NCI-H526 treated with DMSO at 0.1 percent for 48 hours (cell line): ENCODE data around the gene STK38.

ENCODE experiments used
- DNase-seq: peaks from one replicate; lab custom pipeline; 2025; lab: John Stamatoyannopoulos, UW

Gene STK38

DNA sequence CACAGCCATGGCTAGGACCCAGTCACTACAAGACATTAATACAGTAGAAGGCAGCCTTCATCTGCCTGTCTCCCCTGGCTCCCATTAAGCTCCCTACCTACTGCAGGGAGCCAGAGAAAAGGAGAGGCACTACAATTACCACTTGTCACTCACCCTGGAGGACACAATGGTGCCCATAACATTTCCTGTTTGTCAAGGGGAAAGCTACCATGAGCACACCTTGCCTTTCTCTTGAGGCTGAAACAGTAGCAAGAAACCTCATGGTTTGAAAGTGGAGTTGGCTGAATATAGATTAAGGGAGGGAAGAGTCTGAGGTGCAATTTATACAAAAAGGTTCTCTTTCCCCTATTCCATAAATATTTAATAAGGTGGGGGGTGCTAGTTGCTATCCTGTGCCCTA is 27.9 kb downstream of the STK38 start:
- no peak for DNase-seq

DNA sequence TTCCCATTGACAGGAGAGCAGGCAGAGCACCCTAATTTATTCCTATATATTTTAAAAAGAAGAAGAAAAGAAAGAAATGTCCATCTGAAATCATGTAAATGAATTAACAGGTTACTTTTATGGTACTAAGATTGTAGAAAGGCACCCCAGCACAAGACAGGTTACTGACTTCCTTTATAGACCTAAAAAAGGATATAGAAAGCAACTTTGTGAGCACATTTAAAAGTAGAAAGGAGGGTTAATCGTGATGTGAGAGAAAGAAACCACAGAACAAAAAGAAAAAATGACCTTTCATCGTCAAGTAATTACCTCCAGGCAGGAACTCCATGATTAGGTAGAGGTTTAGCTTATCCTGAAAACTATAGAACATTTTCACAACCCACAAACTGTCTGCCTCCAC is 29.9 kb downstream of the STK38 start:
- no peak for DNase-seq

DNA sequence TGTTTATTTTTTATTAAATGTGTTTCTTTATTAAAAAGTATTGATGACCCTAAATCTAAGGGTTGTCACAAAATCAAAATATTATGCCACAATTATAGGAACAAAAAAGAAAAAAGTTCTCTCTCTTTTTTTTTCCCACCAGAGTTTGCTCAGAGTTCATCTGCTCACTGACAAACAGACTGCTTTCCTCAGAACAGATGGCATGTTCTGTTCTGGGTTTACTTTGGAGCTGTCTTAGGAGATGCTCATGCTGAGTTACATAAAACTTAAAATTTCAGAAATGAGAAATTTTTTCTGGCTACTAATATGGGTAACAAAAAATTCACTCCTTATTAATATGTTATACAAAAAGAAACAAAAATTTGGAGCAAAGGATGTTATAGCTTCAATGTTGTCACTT is 30.3 kb downstream of the STK38 start:
- no peak for DNase-seq

DNA sequence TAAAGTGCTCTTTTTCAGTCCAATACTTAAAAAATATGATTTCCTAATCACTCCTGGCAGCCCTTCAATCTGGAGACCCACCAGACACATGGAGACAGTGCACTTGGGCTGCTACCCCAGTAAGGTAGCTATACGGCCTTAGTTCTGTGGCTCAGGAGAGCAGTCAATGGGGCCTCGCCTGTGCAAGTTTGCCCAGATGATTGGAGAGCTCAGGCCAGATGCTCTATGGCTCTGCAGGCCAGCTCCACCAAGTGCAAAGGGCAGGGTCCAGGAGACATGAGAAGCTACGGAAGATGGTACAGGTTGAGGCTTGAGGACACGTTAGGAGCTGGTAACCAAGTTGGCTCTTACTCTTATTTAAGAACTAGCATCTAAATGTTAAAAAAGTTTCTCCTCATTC is 30.7 kb downstream of the STK38 start:
- DNase-seq, result no peak

DNA sequence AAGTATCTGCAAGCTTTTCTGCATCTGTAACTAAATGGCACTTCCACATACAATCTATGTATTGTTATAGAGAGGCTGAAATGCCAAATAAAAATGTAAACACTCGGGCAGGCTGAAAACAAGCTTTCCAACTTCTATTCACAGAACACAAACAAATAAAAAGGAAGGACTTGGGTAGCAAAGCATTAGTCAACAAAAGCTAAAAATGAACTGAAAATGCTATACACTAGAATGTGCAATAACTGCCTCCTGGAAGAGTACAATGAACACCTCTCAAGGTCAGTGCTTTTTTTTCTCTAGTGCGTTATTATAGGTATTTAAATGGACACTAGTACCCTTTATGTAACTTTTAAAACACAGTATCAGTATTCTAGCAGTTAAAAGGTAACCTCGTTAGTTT is 31.4 kb downstream of the STK38 start:
- DNase-seq, result no peak

DNA sequence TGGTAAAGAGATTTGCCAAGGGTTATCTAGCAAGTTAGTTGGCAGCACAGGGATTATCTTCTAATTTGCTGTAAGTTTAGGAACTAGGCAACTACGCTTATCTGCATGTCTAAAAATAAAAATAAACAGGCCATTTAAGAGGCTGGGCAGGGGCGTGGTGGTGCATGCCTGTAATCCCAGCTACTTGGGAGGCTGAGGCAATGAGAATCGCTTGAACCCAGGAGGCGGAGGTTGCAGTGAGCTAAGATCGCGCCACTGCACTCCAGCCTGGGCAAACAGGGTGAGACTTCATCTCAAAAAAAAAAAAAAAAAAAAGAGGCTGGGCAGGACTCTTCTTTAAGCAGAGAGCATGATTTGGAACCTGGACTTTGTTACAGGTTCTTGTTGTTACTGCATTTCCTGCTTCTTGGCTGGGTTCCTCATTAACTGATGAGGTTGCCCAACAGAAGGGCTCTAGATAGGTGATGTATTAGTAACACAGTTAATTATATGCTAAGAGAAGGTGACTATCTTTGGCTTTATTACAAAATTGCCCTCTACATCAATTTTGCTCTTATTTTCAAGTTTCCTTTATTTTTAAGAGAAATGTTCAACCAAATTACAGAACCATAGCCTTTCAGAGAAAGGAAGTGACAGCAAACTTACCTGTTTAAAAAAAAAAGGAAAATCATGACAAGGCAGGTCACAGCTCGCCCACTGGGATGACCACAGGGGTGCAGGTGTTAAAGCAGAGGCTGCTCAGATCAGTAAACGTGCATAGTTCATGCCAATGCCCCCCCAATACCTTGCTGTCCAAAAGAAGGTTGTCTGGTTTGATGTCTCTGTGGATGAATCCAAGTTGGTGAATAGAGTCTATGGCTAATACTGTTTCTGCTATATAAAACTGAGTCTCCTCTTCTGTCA is 32.5 kb downstream of the STK38 start:
- no peak for DNase-seq

DNA sequence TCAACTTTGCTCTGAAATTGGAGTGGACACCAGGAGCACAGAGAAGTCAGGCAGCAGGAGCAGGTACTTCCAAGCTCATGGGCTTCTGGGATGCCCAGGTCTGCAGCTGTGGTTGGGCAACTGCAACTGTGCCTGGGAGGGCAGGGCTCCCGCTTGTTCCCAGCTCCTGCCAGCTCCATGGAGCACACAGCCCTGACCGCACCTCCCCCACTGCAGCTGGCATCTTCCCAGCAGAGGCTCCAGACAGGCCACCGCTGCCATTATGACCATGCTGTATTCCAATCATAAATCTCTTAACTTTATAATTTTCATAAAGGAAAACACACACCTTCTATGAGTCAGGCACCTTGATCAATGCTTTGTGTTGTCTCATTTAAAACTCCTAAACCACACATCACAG is 36.9 kb downstream of the STK38 start:
- DNase-seq, result no peak

DNA sequence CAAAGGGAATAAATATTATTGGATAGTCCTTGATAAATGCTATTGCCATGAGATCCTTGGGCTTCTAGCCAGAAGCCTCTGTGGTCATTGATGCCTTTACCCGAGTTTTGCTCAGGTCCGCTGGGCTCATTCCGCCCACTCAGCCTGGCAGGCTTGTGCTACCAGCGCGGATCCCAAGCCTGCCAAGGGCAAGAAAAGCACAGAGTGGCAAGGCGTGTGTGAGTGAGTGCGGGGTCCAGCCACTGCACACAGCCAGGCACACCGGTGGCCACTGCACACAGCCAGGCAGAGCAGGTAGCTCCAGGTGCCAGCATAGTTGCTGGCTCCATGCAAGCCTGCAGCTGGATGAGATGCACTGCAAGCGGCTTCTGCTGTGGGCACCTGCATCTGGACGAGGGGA is 38.7 kb downstream of the STK38 start:
- DNase-seq, result no peak

DNA sequence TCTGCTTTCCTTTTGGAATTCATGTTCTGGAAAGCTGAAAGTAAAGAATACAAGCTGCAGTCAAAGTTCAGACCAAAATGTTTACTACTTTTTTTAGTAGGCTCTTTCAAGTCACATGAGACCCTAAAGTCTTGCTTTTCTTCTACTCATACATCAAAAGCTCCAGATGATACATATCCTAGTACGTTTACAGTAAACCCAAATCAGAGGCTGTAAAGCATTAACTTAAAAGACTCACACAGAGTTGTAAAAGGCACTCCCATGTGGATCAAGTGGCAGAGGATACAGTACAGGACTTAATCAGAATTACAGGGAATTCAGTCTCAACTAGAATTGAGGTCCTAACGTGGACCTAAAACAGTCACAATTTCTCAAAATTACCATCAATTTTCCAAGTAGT is 40.7 kb downstream of the STK38 start:
- DNase-seq, result no peak

DNA sequence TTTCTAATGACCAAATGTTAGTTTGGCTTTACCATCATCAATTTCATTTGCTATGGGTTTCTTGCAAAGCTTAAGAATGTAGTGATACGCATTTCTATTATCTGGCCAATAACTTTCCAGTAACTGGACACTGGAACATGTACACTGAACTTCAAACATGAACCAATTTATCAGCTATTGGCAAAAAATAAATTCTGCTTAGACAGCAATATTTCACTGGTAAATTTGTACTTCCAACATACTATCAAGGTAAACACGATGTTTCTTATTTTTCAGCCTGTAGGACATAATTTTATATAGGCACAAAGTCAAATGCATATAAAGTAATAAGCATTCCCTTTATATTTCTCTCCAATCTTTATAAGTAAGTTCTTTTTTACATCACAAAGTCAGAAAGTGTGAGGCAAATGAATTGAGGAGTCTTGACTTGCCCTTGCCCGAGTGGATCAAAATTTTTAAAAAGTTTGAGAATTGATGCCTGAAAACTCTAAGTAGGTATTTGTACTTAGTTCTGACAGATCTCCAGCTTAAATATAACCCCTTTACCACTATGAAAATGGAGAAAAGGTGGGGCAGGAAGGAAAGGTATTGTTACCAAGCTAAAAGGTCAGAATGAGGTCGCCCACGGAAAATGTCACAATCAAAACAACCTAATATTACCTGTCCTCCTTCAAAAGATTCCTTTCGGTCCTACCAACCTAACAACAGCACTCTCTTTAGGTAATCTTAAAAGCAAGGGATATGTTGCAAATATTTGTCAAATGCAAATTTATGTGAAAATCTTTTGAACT is 41.3 kb downstream of the STK38 start:
- no peak for DNase-seq

DNA sequence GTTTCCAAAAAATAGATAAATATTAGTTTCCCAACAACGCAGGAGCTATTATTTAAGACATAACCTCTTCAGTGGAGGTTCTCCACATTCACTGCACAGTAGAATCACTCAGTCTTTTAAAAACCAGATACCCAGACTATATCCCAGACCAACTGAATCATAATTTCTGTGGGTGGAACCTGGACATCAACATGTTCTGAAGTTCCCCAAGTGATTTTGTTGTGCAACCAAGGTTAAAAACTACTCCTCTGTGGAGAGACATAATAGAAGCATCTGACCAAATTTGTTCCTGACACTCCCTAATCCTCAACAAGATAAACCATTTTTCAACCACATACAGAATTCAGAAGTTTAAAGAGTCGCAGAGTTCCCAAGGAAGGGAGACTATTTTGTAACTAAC is 42.3 kb downstream of the STK38 start:
- DNase-seq, result no peak

DNA sequence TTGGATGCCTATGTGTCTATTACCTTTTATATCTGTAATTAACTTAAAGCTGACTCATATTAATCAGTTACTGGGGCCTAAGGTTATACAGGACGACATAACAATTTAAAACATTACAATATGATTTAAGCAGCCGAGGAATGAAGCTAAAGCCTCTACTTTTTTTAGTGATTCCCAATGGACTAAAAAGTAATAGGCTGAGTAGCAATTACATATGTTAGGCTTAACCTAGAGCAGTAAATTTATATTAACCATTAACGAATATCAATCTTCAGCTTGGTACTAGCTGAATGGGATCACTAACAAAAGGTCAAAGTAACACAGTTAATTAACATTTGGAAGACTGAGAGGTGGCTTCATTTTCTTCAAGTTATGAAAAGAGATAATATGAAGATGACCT is 43.1 kb downstream of the STK38 start:
- DNase-seq, result no peak

DNA sequence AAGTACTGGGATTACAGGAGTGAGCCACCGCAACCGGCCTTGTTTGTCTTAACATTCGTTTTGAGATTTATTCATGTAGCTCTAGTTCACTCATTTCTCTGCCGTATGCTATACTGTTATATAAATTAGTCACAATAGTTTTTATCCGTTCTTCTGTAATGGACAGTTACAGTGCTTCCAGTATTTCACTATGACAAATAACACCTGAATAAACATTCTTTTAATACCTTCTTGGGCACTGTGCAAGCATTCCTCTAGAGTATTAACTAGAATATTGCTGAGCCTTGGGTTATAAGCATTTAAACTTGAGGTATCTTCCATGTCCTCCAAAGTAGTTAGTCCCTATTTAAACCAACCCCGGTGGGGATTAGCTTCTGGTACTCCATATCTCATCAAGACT is 45.6 kb downstream of the STK38 start:
- DNase-seq, result no peak

DNA sequence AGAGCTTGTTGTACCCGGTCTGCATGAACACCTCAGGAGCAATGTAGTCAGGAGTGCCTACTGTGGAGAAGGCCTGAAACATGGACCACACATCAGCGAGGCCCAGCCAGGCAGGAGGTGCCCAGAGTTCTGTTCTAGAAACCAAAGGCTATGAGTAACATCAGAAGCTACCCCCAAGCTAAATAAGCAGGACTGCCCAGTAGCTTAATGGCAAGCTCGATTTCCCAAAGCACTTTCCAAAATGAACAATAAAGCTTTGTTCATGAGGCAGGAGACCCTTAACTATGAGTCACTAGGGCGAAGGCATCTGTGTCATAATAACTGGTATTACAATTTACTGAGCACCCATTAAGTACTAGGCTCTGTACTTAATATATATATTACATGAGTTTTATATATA is 47.4 kb downstream of the STK38 start:
- DNase-seq, result no peak

DNA sequence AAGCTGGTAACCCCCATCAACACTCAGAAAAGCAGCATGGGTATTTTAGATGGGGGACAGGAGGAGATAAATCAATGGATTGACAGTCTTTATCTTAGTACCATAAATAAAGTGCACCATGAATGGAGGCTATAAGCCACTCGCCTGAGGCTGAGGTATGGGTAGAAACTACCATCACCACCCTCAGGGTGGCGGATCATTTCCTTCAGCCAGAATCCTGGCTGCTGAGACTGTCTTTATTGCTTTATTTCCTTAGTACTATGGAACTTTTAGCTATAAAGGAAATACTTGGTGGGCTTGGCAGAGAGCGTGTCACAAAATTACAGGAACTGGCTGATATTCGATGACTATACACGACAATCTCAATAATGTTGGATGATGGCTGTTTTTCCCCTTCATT is 52.2 kb downstream of the STK38 start:
- no peak for DNase-seq

DNA sequence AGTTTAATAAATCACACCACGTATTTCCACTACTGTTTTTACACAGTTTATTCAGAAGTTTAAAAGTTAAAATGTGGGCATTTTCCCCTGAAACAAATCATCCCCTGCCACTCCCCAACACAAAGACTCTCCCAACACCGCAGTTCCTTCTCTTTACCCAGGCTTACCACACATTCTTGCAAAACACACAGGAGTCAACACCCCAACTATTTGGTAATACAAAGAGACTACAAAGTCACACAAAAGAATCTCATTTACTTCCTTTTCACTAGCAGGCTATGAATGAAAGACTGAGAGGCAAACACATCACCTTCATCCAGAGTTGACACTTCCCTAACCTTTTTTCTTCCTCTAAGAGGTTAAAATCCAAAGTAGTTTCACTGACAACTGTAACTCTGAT is 53.4 kb downstream of the STK38 start:
- no peak for DNase-seq

DNA sequence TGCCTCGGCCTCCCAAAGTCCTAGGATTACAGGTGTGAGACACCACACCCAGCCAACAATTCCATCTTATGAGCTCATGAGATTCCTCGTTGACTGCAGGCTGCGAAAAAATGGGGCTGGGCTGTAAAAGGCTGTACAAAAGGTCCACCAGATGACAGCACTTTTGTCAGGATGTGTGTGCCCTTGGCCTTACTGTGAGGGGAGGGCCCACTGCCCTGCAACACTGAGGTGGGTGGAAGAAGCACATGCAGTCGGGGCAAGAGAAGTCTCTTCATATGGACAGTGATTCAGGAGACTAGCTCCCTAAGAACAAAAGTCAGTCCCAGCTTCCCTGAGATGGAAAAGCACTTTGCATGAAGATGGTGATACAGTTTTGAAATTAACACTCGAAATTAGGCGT is 54.0 kb downstream of the STK38 start:
- DNase-seq, result no peak

DNA sequence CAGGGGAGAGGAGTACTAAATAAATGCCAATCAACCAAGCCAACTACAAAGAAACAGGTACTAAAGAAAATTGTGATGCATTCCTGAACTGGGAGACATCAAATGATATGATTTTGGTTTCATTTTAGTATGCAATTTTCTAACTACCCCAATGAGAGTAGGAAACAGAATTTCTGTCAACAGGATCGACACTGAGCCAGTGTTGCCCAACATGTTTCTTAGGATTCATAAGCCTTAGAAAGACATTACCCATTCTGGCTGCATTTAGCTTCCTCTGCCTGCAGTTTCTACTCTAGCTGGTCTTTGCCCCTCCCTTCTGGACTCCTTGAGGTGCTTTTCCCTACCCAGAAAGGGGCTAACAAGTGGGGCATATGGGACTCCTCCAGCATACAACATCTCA is 54.7 kb downstream of the STK38 start:
- no peak for DNase-seq

DNA sequence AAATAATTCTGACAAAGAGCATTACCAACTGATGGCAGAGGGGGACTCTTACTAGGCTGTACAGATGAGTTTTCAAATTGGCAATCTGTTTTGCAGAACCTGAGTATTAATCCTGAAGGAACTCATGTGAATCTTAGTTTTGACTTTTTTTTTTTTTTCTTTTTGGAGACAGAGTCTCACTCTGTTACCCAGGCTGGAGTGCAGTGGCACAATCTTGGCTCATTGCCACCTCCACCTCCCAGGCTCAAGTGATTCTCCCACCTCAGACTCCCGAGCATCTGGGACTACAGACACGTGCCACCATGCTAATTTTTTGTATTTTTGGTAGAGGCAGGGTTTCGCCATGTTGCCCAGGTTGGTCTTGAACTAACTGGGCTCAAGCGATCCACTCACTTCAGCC is 55.2 kb downstream of the STK38 start:
- DNase-seq, result no peak

DNA sequence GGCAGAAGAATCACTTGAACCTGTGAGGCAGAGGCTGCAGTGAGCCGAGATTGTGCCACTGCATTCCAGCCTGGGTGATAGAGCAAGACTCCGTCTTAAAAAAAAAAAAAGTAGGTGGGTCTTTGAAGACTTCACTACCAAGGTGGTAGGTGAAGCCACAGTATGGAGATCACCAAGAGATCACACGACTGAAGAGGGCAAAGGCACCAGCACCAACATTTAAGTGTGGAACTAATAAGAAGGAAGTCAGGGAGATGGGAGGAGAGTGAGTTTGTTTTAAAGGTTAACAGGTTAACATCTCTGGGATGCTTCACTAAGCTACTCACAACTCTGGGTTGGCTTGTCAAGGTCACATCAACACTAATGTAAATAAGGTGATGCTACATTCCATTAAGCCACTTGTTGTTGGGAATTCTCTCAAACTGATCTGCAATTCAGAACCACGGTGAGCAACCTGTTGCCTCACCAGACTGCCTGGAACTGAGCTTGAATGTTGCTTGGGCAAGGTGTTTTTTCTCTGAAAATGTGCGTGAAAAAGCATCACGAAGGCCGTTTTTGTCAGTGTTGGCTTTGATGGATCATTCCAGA is 55.8 kb downstream of the STK38 start:
- no peak for DNase-seq

DNA sequence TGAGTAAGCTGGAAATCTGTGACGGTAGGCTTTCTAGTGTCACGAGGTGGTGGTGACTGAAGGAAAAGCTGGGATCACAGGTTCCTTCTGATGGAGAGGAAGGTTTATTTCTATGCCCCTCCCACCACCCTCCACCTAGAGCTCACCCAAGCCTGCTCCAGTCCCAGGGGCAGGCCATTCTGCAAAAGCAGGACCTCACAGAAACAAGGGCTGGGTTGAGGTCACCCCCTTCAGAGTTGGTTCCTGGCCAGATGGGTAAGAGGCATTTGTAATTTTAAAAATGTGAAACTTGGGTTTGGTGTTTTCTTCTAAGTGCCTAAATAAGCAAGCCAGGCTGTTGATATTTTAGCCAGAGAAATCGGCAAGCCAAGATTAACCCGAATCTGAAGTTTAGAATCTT is 57.9 kb downstream of the STK38 start:
- DNase-seq, result no peak

DNA sequence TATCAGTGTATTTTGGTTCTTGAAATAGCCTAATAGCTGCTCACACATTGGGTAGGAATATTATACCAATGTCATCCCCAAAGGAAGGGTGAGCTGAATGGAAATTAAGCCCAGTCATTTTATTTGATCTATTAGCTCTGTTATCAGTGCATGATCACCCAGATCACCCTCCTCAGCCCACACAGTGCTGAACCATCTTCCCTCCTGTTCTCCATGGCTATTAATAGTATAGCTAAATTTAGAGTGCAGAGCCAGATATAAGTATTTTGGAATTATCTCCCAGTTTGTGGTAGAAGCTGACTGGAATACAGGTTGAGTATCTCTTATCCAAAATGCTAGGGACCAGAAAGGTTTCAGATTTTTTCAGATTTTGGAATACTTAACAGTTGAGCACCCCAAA is 59.1 kb downstream of the STK38 start:
- DNase-seq, result no peak

DNA sequence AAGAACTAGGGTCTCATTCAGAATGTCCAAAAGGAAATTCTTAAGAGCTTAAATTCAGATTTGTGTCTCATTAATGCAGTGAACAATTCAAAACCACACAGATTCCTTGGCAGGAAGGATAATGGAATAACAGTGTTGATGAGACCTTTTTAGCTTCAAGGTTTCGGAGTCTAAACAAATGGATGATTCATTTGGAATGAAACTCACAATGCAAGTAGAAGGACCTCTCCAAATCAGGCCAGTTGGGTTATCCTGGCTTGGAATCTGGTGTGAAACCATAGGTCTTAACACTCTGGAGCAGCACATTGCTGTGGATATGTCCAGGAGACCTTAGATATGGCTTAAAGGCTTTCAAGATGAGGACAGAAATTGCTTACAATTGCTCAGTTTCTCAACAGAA is 59.6 kb downstream of the STK38 start:
- no peak for DNase-seq
